MCF 10A (cell line): ENCODE data around the gene PRKRA. TPM values are rescaled to one million over a fixed set of nuclear protein-coding genes. Genes with fewer than 3 reads are reported as not detected.

Source experiments
- BruUV-seq: library from RNA; stranded (reverse); fragments of 400-500 nt; replicated peaks from 2 replicates; lab custom pipeline; 2021; lab: Mats Ljungman, UMichigan
- CTCF ChIA-PET: fragments of 300-600 bp; sonication (Branson Sonifier 250); formaldehyde crosslinking; extraction: SDS; loops from one replicate; lab custom pipeline; 2021; ENCODE audit warnings: antibody characterized with exemption, inconsistent platforms; lab: Yijun Ruan, JAX
- POLR2A ChIA-PET: fragments of 300-600, 350-650 bp; sonication (Branson Sonifier 250); formaldehyde crosslinking; extraction: SDS; loops from one replicate; lab custom pipeline; 2020; ENCODE audit warnings: antibody characterized with exemption, inconsistent platforms; lab: Yijun Ruan, JAX
- DNase-seq: peaks from one replicate; pipeline ENCODE4 v3.0.0-alpha.2; 2018; ENCODE audit not compliant: unreplicated experiment
- H3K27ac Mint-ChIP-seq: one replicate; pipeline ENCODE4 v1.8.0; 2022; ENCODE audit warnings: mild to moderate bottlenecking, low read depth, mixed read lengths; ENCODE audit not compliant: unreplicated experiment
- H3K27me3 Mint-ChIP-seq: one replicate; pipeline ENCODE4 v1.8.0; 2022; ENCODE audit warnings: mixed read lengths; ENCODE audit not compliant: insufficient read depth, unreplicated experiment
- H3K36me3 Mint-ChIP-seq: one replicate; pipeline ENCODE4 v1.8.0; 2022; ENCODE audit warnings: mild to moderate bottlenecking, moderate library complexity, mixed read lengths; ENCODE audit not compliant: insufficient read depth, unreplicated experiment
- H3K4me1 Mint-ChIP-seq: one replicate; pipeline ENCODE4 v1.8.0; 2022; ENCODE audit warnings: mixed read lengths; ENCODE audit not compliant: insufficient read depth, unreplicated experiment
- H3K4me3 Mint-ChIP-seq: one replicate; pipeline ENCODE4 v1.8.0; 2022; ENCODE audit warnings: mild to moderate bottlenecking, moderate library complexity, mixed read lengths; ENCODE audit not compliant: unreplicated experiment
- H3K9me3 Mint-ChIP-seq: one replicate; pipeline ENCODE4 v1.8.0; 2022; ENCODE audit warnings: mixed read lengths; ENCODE audit not compliant: unreplicated experiment
- intact Hi-C: fragments of 100-400 bp; cut with micrococcal nuclease; formaldehyde crosslinking; loops from 2 replicates; pipeline ENCODE4 v1.14.1; 2022
- total RNA-seq: library from RNA; stranded (reverse); gene quantifications from 2 replicates; pipeline ENCODE4 v1.2.3, GENCODE V29; 2022
- TF ChIP-seq, protein P1 (sequence below): fragments of 200-600 bp; IDR thresholded peaks from one replicate; pipeline ENCODE4 v1.8.0; 2022; ENCODE audit warnings: antibody characterized with exemption, mild to moderate bottlenecking; ENCODE audit not compliant: unreplicated experiment

Gene PRKRA
- total RNA-seq, 1 experiment from 2014 or later, result 58.9 TPM

GRCh38 chr2:178477443-178478129 lies 26.6 kb upstream of the PRKRA start:
- TF ChIP-seq, protein P1, sequence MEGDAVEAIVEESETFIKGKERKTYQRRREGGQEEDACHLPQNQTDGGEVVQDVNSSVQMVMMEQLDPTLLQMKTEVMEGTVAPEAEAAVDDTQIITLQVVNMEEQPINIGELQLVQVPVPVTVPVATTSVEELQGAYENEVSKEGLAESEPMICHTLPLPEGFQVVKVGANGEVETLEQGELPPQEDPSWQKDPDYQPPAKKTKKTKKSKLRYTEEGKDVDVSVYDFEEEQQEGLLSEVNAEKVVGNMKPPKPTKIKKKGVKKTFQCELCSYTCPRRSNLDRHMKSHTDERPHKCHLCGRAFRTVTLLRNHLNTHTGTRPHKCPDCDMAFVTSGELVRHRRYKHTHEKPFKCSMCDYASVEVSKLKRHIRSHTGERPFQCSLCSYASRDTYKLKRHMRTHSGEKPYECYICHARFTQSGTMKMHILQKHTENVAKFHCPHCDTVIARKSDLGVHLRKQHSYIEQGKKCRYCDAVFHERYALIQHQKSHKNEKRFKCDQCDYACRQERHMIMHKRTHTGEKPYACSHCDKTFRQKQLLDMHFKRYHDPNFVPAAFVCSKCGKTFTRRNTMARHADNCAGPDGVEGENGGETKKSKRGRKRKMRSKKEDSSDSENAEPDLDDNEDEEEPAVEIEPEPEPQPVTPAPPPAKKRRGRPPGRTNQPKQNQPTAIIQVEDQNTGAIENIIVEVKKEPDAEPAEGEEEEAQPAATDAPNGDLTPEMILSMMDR, result no peak
- ChIA-PET POLR2A (interaction anchor here (0.7 to 4.4 kb wide), 2 partner anchors 27 to 58 kb away, joined by 4 to 27 read pairs; partner anchors contain the start of genes PJVK and PRKRA), CTCF (interaction anchor here (1.0 kb wide), 1 partner anchor 46 kb away, joined by 4 read pairs; no protein-coding TSS in a partner anchor)
- H3K9me3 Mint-ChIP-seq, result no peaks in the 10 kb centered on the region
- H3K27me3 Mint-ChIP-seq, result no peaks in the 10 kb centered on the region
- peaks cover 9% of the 10 kb centered on the region for H3K36me3 Mint-ChIP-seq
- H3K4me3 Mint-ChIP-seq, result peak overlapping the region; percentile 96
- no peak for DNase-seq
- BruUV-seq, result no TSS peak
- H3K27ac Mint-ChIP-seq, result peak overlapping the region; percentile 99
- intact Hi-C loops, result no loop called here
- peaks cover 16% of the 10 kb centered on the region for H3K4me1 Mint-ChIP-seq

- intact Hi-C loops, result no loop called here
- Mint-ChIP-seq H3K4me3 (no peak overlapping the region), H3K27me3 (no peaks in the 10 kb centered on the region), H3K36me3 (peaks cover 8% of the 10 kb centered on the region), H3K4me1 (peaks cover 7% of the 10 kb centered on the region), H3K27ac (no peak overlapping the region), H3K9me3 (no peaks in the 10 kb centered on the region)
- no TSS peak for BruUV-seq
- ChIA-PET POLR2A (interaction anchor here (4.4 kb wide), 1 partner anchor 26 kb away, joined by 27 read pairs; the partner anchor contains the start of genes PJVK and PRKRA), CTCF (no interaction called here)
- no peak for DNase-seq
- TF ChIP-seq, protein P1, result no peak
These were observed 25.5 kb upstream of the PRKRA start for GRCh38 chr2:178476477-178476876.

DNA sequence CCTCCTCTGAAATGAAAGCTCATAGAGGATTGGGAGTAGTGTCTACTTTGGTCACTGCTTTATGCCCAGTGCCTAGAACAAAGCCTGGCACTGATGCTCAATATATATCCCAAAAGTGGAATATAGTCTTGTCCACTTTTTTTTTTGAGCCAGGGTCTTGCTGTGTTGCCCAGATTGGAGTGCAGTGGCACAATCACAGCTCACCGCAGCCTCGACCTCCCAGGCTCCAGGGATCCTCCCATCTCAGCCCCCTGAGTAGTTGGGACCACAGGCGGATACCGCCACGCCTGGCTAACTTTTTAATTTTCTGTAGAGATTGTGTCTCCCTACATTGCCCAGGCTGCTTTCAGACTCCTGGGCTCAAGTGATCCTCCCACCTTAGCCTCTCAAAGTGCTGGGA lies 23.6 kb upstream of the PRKRA start:
- no peaks in the 10 kb centered on the region for H3K36me3 Mint-ChIP-seq
- DNase-seq, result no peak
- intact Hi-C loops, result no loop called here
- H3K27ac Mint-ChIP-seq, result no peak overlapping the region
- CTCF ChIA-PET, result interaction anchor here (0.6 to 1.2 kb wide), 4 partner anchors 15 to 364 kb away, joined by 3 to 4 read pairs (median 4); no protein-coding TSS in a partner anchor
- H3K9me3 Mint-ChIP-seq, result no peaks in the 10 kb centered on the region
- TF ChIP-seq, protein P1, result no peak
- H3K27me3 Mint-ChIP-seq, result no peaks in the 10 kb centered on the region
- H3K4me1 Mint-ChIP-seq, result peaks cover 4% of the 10 kb centered on the region
- no TSS peak for BruUV-seq
- no peak overlapping the region for H3K4me3 Mint-ChIP-seq
- POLR2A ChIA-PET, result interaction anchor here (0.8 to 4.4 kb wide), 2 partner anchors 24 to 153 kb away, joined by 7 to 27 read pairs; partner anchors contain the start of genes PJVK and PRKRA

- TF ChIP-seq, protein P1, result no peak
- H3K27ac Mint-ChIP-seq, result no peak overlapping the region
- H3K9me3 Mint-ChIP-seq, result no peaks in the 10 kb centered on the region
- DNase-seq, result peak; percentile 24
- H3K4me3 Mint-ChIP-seq, result no peak overlapping the region
- peaks cover 4% of the 10 kb centered on the region for H3K4me1 Mint-ChIP-seq
- H3K27me3 Mint-ChIP-seq, result no peaks in the 10 kb centered on the region
- peaks cover 5% of the 10 kb centered on the region for H3K36me3 Mint-ChIP-seq
- POLR2A ChIA-PET, result interaction anchor here (0.5 to 4.4 kb wide), 4 partner anchors 19 to 104 kb away, joined by 3 to 27 read pairs (median 8); partner anchors contain the start of genes PJVK and PRKRA
- CTCF ChIA-PET, result interaction anchor here (0.6 to 1.0 kb wide), 3 partner anchors 16 to 265 kb away, joined by 3 to 4 read pairs (median 3); no protein-coding TSS in a partner anchor
- intact Hi-C loops, result no loop called here
- BruUV-seq, result no TSS peak
These were observed 23.0 kb upstream of the PRKRA start for GRCh38 chr2:178473931-178474330.
